ENCODE measurements around the gene SLC1A7.

DNA sequence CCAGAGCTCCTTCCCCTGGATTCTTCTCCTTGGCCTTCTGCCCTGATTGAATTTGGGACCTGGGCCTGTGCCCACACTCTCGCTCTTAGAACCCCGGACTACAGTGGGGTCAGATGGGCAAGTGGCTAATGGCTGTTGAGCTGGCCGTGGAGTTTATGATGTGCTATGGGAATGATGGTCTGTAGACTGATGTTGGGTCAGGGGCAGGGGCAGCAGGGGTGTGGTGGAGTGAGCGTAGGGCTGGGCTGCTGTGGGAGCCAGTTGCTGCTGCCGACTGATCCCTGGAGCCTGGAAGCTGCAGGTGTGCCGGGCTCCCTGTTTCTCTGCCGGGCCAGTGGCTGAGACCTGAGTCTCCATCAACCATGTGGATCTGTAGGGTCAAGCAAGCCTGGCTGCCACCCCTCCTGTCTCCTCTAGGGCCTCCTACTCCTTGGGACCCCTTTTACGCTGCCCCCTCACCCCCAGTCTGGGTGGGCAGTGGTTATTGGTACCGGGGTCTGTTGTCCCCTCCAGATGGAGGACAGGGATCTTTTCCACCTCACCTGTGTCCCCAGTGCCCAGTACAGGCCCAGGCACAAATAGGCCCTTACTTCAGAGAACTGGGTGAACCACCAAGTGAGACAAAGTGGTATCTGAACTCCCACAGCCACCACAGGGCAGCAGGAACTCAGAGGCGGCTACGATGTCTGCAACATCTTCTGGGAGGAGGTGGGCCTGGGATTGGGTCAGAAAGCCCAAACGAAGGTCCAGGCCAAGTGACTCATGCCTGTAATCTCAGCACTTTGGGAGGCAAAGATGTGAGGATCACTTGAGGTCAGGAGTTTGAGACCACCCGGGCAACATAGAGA lies 75.3 kb downstream of the SLC1A7 start:
- TF ChIP-seq SMC3 (conservative IDR thresholded peaks at IDR 0.05; ENCODE audit: poor library complexity) (no peak), RAD21 (conservative IDR thresholded peaks at IDR 0.05) (no peak), TAF1 (IDR thresholded peaks at IDR 0.05; ENCODE audit: low read depth) (no peak), EZH2 (IDR thresholded peaks at IDR 0.05; ENCODE audit: borderline replicate concordance, insufficient read depth, low read length, poor library complexity, severe bottlenecking) (no peak), POLR2AphosphoS5 (IDR thresholded peaks at IDR 0.05) (no peak), EP300 (conservative IDR thresholded peaks at IDR 0.05; ENCODE audit: poor library complexity, severe bottlenecking) (no peak), MXI1 (conservative IDR thresholded peaks at IDR 0.05; ENCODE audit: poor library complexity, severe bottlenecking) (no peak)
- TF ChIP-seq, protein P1, sequence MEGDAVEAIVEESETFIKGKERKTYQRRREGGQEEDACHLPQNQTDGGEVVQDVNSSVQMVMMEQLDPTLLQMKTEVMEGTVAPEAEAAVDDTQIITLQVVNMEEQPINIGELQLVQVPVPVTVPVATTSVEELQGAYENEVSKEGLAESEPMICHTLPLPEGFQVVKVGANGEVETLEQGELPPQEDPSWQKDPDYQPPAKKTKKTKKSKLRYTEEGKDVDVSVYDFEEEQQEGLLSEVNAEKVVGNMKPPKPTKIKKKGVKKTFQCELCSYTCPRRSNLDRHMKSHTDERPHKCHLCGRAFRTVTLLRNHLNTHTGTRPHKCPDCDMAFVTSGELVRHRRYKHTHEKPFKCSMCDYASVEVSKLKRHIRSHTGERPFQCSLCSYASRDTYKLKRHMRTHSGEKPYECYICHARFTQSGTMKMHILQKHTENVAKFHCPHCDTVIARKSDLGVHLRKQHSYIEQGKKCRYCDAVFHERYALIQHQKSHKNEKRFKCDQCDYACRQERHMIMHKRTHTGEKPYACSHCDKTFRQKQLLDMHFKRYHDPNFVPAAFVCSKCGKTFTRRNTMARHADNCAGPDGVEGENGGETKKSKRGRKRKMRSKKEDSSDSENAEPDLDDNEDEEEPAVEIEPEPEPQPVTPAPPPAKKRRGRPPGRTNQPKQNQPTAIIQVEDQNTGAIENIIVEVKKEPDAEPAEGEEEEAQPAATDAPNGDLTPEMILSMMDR (IDR thresholded peaks at IDR 0.05; ENCODE audit: poor library complexity, severe bottlenecking): no peak
- TF ChIP-seq, protein P2, sequence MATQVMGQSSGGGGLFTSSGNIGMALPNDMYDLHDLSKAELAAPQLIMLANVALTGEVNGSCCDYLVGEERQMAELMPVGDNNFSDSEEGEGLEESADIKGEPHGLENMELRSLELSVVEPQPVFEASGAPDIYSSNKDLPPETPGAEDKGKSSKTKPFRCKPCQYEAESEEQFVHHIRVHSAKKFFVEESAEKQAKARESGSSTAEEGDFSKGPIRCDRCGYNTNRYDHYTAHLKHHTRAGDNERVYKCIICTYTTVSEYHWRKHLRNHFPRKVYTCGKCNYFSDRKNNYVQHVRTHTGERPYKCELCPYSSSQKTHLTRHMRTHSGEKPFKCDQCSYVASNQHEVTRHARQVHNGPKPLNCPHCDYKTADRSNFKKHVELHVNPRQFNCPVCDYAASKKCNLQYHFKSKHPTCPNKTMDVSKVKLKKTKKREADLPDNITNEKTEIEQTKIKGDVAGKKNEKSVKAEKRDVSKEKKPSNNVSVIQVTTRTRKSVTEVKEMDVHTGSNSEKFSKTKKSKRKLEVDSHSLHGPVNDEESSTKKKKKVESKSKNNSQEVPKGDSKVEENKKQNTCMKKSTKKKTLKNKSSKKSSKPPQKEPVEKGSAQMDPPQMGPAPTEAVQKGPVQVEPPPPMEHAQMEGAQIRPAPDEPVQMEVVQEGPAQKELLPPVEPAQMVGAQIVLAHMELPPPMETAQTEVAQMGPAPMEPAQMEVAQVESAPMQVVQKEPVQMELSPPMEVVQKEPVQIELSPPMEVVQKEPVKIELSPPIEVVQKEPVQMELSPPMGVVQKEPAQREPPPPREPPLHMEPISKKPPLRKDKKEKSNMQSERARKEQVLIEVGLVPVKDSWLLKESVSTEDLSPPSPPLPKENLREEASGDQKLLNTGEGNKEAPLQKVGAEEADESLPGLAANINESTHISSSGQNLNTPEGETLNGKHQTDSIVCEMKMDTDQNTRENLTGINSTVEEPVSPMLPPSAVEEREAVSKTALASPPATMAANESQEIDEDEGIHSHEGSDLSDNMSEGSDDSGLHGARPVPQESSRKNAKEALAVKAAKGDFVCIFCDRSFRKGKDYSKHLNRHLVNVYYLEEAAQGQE (IDR thresholded peaks at IDR 0.05; ENCODE audit: borderline replicate concordance): no peak
